SK-N-SH (cell line): ENCODE results near the gene HBG2. TPM values are rescaled to one million over a fixed set of nuclear protein-coding genes. Genes with fewer than 3 reads are reported as not detected.
"Not testable (repeated sequence)": the region's sequence is repeated elsewhere in the genome, so short reads cannot be mapped to it uniquely, and the experiment has no call there.

Experiments
- CTCF ChIA-PET: fragments of 300-600, 350-600 bp; formaldehyde crosslinking; extraction: SDS; loops from one replicate; lab custom pipeline; 2021; lab: Yijun Ruan, JAX
- POLR2A ChIA-PET: fragments of 350-600 bp; sonication (Branson Sonifier 250); formaldehyde crosslinking; extraction: SDS; loops from one replicate; lab custom pipeline; 2020; ENCODE audit warnings: antibody characterized with exemption, inconsistent platforms; lab: Yijun Ruan, JAX
- DNase-seq: peaks from one replicate; pipeline ENCODE4 v3.0.0; 2012
- H2AFZ ChIP-seq: fragments of 200-600 bp; sonication (generic); 2 replicates; pipeline ENCODE4 v1.8.1; 2016; ENCODE audit warnings: antibody characterized with exemption, mild to moderate bottlenecking, low read depth
- H3F3A ChIP-seq: fragments of 200-600 bp; sonication (generic); replicated peaks from 2 replicates; pipeline ENCODE3; 2016; ENCODE audit warnings: antibody characterized with exemption, mild to moderate bottlenecking; ENCODE audit not compliant: insufficient read depth
- H3K27ac ChIP-seq, 2 experiments: fragments of 200-500 bp in 1 of 2; fragments of 200-600 bp in 1 of 2; sonication (Bioruptor generic) in 1 of 2; sonication (generic), shearing (Covaris generic) in 1 of 2; 2 replicates each; pipeline versions ENCODE4 v1.5.1 to v1.6.1; 2014 to 2016; ENCODE audit warnings: low read depth in 2 of 2, inconsistent platforms in 1 of 2, low read length in 1 of 2, mild to moderate bottlenecking in 1 of 2, mixed read lengths in 1 of 2
- H3K27me3 ChIP-seq: fragments of 200-600 bp; sonication (generic), shearing (Covaris generic); 2 replicates; pipeline ENCODE4 v1.6.1; 2016; ENCODE audit warnings: mixed run types; ENCODE audit not compliant: insufficient read depth
- H3K36me3 ChIP-seq, 2 experiments: fragments of 200-500 bp in 1 of 2; fragments of 200-600 bp in 1 of 2; sonication (Bioruptor generic) in 1 of 2; sonication (generic) in 1 of 2; replicated peaks in 1 of 2; 2 replicates each; pipeline versions ENCODE3 to v1.5.1; 2014 to 2016; ENCODE audit warnings: low read length in 1 of 2, mild to moderate bottlenecking in 1 of 2; ENCODE audit not compliant: insufficient read depth in 2 of 2, control insufficient read depth in 1 of 2
- H3K4me1 ChIP-seq, 2 experiments: fragments of 200-500 bp in 1 of 2; fragments of 200-600 bp in 1 of 2; sonication (Bioruptor generic) in 1 of 2; sonication (generic), shearing (Covaris generic) in 1 of 2; 2 replicates each; pipeline versions ENCODE4 v1.5.1 to v1.6.1; 2014 to 2016; ENCODE audit warnings: low read depth in 1 of 2, low read length in 1 of 2, mixed run types in 1 of 2; ENCODE audit not compliant: insufficient read depth in 2 of 2, control insufficient read depth in 1 of 2
- H3K4me2 ChIP-seq: fragments of 200-600 bp; sonication (generic), shearing (Covaris generic); 2 replicates; pipeline ENCODE4 v1.6.1; 2017; ENCODE audit warnings: mixed run types
- H3K4me3 ChIP-seq, 2 experiments: fragments of 200-500 bp in 1 of 2; fragments of 200-600 bp in 1 of 2; sonication (Bioruptor generic) in 1 of 2; sonication (generic), shearing (Covaris generic) in 1 of 2; 2 replicates each; pipeline versions ENCODE4 v1.5.1 to v1.8.1; 2014 to 2016; ENCODE audit warnings: low read depth in 2 of 2, inconsistent platforms in 1 of 2, low read length in 1 of 2, mild to moderate bottlenecking in 1 of 2, mixed read lengths in 1 of 2, moderate library complexity in 1 of 2
- H3K79me2 ChIP-seq: fragments of 200-600 bp; sonication (generic); 2 replicates; pipeline ENCODE4 v1.8.1; 2017; ENCODE audit warnings: mild to moderate bottlenecking; ENCODE audit not compliant: insufficient read depth
- H3K9ac ChIP-seq: fragments of 200-600 bp; sonication (generic); 2 replicates; pipeline ENCODE4 v1.6.1; 2017; ENCODE audit warnings: mixed run types
- H3K9me2 ChIP-seq: fragments of 200-600 bp; sonication (generic); 2 replicates; pipeline ENCODE4 v1.6.1; 2017; ENCODE audit warnings: mixed run types
- H3K9me3 ChIP-seq: fragments of 200-600 bp; sonication (generic); 2 replicates; pipeline ENCODE4 v1.6.1; 2017; ENCODE audit warnings: mixed run types, mild to moderate bottlenecking, moderate library complexity
- H4K20me1 ChIP-seq: fragments of 200-600 bp; sonication (generic); 2 replicates; pipeline ENCODE4 v1.6.1; 2017; ENCODE audit warnings: mild to moderate bottlenecking, mixed run types; ENCODE audit not compliant: insufficient read depth
- CTCF ChIP-seq: fragments of 200-600 bp; sonication (generic); IDR thresholded peaks from 2 replicates; pipeline ENCODE4 v1.6.1; 2017; ENCODE audit warnings: antibody characterized with exemption, mild to moderate bottlenecking, moderate library complexity
- GABPA ChIP-seq: IDR thresholded peaks from 2 replicates; pipeline ENCODE4 v1.4.0; 2012; ENCODE audit warnings: low read depth, mild to moderate bottlenecking
- MEF2A ChIP-seq: IDR thresholded peaks from 2 replicates; pipeline ENCODE4 v1.4.0; 2012; ENCODE audit warnings: low read depth, borderline replicate concordance
- MXI1 ChIP-seq: IDR thresholded peaks from 2 replicates; pipeline ENCODE4 v1.6.1; 2012; ENCODE audit warnings: mild to moderate bottlenecking, low read depth, low read length, improper control_type of control experiment
- RAD21 ChIP-seq: IDR thresholded peaks from 2 replicates; pipeline ENCODE4 v1.6.1; 2012; ENCODE audit warnings: mild to moderate bottlenecking, low read length
- SMC3 ChIP-seq: IDR thresholded peaks from 2 replicates; pipeline ENCODE4 v1.6.1; 2012; ENCODE audit warnings: low read depth, low read length, improper control_type of control experiment
- USF2 ChIP-seq: fragments of 150-350 bp; IDR thresholded peaks from 2 replicates; pipeline ENCODE4 v1.6.1; 2017; ENCODE audit warnings: antibody characterized with exemption, low read length, low read depth, borderline replicate concordance
- YY1 ChIP-seq: IDR thresholded peaks from 2 replicates; pipeline ENCODE4 v1.4.0; 2012; ENCODE audit warnings: low read depth, mild to moderate bottlenecking
- WGBS: methylation state at CpG from one replicate; pipeline ENCODE4 v1.1.6; 2017; ENCODE audit warnings: low lambda C conversion rate; 5-methylcytosine and 5-hydroxymethylcytosine counted together
- polyA plus RNA-seq, 3 experiments: library from polyadenylated mRNA; depleted of rRNA; stranded (reverse); fragments of >200 nt; gene quantifications; 2 replicates each; pipeline ENCODE4 v1.2.3, GENCODE V29; 2012
- TF ChIP-seq, protein P1 (sequence below): IDR thresholded peaks from 2 replicates; pipeline ENCODE4 v1.4.0; 2012; ENCODE audit warnings: low read depth, borderline replicate concordance

HBG2 gene
- polyA plus RNA-seq, 1 of the 3 experiments (the other 2 are of a cell fraction), result 0.33 TPM

DNA sequence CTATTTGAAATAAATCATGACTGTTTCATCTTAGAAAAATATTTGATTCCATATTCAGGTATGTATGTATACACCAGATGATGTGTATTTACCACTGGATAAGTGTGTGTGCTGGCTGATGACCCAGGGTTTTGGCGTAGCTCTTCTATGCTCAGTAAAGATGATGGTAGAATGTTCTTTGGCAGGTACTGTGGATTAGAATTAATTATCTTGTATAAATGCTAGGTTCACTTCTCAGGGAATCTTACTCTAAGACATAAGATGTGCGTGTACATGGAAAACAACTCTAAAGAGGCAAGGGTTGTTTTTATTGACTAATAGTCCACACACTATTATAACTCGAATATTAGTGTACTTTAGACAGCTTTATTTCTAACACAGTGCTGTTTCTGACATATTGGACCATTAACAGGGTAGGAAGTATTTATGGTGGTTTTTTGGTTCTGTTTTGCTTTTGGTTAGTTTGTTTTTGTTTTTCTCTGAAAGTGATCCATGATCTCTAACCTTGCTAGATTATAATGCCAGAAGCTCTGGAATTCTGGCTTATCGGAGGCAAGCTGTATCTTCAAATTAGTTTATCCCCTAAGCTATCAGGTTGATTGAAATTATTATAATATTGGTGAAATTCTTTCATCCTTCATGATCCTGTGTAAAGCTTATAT, 3.9 kb downstream of the HBG2 start:
- Histone ChIP-seq H3K27me3 (no peaks in the 10 kb centered on the region; the same call in 1 of the 2 replicates), H3K9me3 (no peaks in the 10 kb centered on the region), H3K4me1 (no peaks in the 10 kb centered on the region), H3F3A (no peaks in the 10 kb centered on the region), H3K4me3 (no peak overlapping the region), H3K9me2 (no peaks in the 10 kb centered on the region), H2AFZ (no peak overlapping the region), H4K20me1 (no peaks in the 10 kb centered on the region), H3K27ac (no peak overlapping the region), H3K79me2 (no peaks in the 10 kb centered on the region), H3K36me3 (no peaks in the 10 kb centered on the region), H3K4me2 (no peak overlapping the region), H3K9ac (no peak overlapping the region)
- TF ChIP-seq MEF2A (no peak), SMC3 (no peak), YY1 (no peak), MXI1 (no peak), CTCF (no peak), USF2 (no peak), RAD21 (no peak), GABPA (no peak)
- TF ChIP-seq, protein P1, sequence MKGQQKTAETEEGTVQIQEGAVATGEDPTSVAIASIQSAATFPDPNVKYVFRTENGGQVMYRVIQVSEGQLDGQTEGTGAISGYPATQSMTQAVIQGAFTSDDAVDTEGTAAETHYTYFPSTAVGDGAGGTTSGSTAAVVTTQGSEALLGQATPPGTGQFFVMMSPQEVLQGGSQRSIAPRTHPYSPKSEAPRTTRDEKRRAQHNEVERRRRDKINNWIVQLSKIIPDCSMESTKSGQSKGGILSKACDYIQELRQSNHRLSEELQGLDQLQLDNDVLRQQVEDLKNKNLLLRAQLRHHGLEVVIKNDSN, result no peak
- WGBS, result 9% methylated on average over 4 of the region's 4 CpGs
- no peak for DNase-seq
- ChIA-PET POLR2A (no interaction called here), CTCF (no interaction called here)

DNA sequence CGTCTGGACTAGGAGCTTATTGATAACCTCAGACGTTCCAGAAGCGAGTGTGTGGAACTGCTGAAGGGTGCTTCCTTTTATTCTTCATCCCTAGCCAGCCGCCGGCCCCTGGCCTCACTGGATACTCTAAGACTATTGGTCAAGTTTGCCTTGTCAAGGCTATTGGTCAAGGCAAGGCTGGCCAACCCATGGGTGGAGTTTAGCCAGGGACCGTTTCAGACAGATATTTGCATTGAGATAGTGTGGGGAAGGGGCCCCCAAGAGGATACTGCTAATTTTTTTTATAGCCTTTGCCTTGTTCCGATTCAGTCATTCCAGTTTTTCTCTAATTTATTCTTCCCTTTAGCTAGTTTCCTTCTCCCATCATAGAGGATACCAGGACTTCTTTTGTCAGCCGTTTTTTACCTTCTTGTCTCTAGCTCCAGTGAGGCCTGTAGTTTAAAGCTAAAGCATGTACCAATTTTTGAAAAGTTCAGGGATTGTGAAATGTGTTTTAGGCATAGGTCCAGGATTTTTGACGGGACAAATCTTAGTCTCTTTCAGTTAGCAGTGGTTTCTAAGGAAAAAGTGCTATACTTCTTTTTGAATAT, 4.7 kb downstream of the HBG2 start, which contains the start of gene HBG1:
HBG1 (minus strand) TSS at position 51 of the 590 bp plus-strand sequence. CDS start 53 bp downstream, outside the sequence.
- H3K79me2 ChIP-seq, DNase-seq: not testable (repeated sequence)

GRCh38 chr11:5248498-5248897, 6.1 kb downstream of the HBG2 start:
- WGBS, result 41% methylated on average over 7 of the region's 7 CpGs
- not testable (repeated sequence) for H2AFZ ChIP-seq

More for the DNA sequence above, 4.7 kb downstream of the HBG2 start, which contains the start of gene HBG1:
- H3K36me3 ChIP-seq, H3K27ac ChIP-seq, POLR2A ChIA-PET, H2AFZ ChIP-seq, H3F3A ChIP-seq, H3K4me1 ChIP-seq, H3K9ac ChIP-seq, H3K9me3 ChIP-seq, H3K4me3 ChIP-seq, H3K4me2 ChIP-seq, H3K9me2 ChIP-seq, CTCF ChIA-PET, H4K20me1 ChIP-seq, H3K27me3 ChIP-seq: not testable (repeated sequence)
- WGBS, result 4% methylated on average over 3 of the region's 9 CpGs

More at GRCh38 chr11:5248498-5248897, 6.1 kb downstream of the HBG2 start:
- H3K4me1 ChIP-seq, H3K27me3 ChIP-seq, H3K79me2 ChIP-seq, CTCF ChIA-PET, DNase-seq, H3K9me2 ChIP-seq, H3K36me3 ChIP-seq, H3F3A ChIP-seq, H3K27ac ChIP-seq, POLR2A ChIA-PET, H3K9me3 ChIP-seq, H3K9ac ChIP-seq, H3K4me3 ChIP-seq, H4K20me1 ChIP-seq, H3K4me2 ChIP-seq: not testable (repeated sequence)
